ENCODE data around the gene ONECUT2. TPM values are rescaled to one million over a fixed set of nuclear protein-coding genes. Genes with fewer than 3 reads are reported as not detected.
"Not testable (repeated sequence)": the region's sequence is repeated elsewhere in the genome, so short reads cannot be mapped to it uniquely, and the experiment has no call there.

Gene ONECUT2
- total RNA-seq, 1 donor from 2014 or later, result under 0.01 TPM

DNA sequence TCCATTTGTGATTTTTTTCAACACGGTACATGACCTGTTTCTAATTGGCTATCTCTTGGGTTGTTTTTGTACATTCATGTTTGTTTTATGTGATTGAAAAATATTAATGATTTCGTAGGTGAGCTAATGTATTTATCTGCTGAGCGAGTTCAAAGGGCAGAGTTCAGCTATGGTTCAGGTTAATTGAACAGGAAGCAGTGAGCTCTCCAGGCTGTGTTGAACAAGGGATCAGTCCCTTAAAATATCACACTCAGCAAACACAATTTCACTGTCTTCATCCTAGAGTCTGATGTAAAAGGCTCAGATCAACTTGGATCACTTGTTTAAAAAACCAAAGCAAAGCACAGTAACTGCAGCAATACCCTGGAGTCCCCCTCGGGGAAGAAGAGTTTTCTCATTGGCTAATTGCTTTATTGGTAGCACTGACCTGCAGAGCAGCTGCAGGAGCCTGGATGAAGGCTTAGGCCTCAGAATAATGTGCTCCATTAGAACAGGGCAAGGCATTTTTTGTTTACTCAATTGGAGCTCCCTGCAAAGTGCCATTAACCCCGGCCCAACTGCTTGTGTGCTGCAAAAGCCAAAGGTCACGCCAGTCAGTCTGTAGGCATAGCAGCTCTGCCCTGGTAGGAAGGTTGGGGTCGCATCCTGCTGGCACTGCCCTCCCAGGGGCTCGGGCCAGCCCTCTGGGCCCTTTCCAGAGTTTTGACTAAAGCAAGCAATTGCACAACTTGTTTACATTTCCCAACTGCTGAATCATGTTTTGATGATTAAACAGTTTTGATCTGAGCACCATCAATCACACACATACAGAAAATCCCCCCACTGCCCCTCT is 10.5 kb downstream of the ONECUT2 start:
- no peak for DNase-seq (ENCODE audit: low read depth, low spot score)

DNA sequence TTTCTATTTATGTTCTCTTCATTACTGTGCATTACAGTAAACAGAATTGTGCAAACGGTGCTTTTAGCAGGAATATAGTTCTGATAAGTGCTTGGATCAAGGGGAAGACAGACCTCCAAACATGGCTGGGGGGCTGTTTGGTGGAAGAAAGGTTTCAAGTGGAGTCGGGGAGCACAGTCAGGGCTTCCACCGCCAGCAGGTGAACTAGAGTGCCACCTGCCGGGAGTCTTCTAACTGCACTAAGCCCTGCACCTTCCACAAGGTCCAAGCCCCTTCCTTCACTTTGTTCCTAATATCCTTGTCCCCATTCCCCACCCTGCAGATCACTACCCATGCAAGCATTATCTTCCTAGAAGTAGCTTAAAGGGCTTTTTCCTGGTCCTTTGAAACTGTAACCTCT is 11.1 kb downstream of the ONECUT2 start:
- no peak for DNase-seq (ENCODE audit: low read depth, low spot score)

DNA sequence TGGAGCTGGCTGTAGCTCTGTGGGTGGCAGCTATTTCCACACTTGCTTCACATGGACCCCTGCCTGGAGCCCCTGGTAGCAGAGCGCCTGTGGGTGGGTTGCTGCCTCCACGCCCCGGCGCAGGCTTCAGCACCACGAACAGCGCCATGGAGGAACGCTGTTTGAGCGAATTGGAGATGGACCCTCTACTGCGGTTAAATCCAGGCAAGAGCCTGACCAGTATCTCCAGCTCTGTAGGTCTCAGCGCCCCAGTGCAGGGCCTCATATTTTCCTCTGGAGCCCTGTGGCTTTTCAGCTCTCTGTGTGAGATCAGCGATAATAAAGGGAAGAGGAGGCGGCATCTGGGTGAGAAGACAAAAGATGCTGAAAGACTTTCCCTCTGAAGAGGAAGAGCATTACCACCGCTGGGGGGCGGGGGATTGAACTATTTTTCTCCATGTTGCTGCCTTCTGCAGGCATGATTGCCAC is 12.0 kb downstream of the ONECUT2 start:
- no peak for DNase-seq (ENCODE audit: low read depth, low spot score)

DNA sequence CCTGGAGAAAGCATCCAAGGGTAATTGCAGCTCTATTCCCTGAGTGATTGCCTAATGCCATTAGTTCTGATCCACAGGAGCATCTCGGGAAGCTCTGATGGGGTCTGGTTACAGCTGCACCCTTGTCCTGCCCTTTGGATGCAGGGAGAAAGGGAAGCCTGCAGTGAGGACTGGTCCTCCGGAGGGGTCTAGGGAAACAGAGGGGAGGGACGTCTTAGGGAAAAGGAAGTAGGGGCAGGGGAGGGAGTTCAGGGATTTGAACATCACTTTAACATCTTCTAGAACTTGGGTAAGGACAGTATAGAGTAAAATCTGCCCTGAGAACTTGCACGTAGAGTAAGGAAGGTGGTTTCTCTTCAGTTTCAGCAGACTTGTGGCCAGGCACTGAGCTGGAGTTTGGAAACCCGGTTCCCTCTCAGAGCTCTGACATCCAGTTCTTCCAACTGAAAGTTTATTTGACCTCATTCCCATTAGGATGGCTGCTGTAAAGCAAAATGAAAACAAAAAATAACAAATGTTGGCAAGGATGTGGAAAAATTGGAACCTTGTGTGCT is 20.5 kb downstream of the ONECUT2 start:
- no peak for DNase-seq (ENCODE audit: low read depth, low spot score)

DNA sequence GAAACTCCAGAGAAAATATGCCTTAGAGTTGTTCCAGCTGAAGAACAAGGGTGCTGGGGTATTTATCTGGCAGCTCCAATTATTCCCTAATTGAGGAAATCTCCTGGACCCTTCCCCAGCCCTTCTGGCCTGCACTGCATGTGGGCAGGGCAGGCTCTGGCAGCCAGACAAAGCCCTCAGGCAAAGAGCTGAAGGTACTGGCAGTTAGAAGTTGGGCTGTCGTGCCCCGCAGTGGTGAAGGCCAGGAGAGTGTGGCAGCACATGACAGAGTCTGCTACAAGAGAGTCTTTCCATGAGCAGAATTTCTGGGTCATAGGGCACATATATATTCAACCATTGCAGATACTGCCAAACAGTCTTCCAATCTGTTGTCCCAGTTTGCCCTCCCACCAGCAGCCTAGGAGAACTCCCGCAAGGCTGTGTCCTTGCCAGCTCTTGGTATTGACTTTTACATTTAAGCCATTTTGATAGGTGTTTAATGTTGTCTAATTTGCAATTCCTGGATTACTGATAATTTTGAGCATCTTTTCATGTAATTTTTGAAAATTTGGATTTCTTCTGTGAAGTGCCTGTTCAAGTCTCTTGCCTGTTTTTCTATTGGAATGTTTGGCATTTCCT is 26.6 kb downstream of the ONECUT2 start:
- no peak for DNase-seq (ENCODE audit: low read depth, low spot score)

DNA sequence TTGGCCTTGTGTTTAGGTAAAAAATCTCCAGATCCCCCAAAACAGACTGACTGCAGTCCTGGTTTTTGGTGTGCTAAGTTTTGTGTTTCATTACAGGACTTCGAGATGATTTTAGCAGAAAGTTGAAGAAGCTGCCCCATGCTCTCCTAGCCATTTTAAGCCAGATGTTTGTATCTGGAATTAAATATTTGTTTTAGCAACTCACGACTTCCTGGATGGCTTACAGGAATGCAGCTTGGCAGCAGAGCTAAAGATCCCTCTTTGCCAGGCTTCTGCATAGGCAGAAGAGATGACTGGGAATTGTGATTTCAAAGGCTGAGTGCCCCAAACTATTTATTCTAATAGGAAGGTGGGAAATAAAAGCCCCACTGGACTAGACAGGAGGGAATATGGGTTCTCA is 31.1 kb downstream of the ONECUT2 start:
- no peak for DNase-seq (ENCODE audit: low read depth, low spot score)

DNA sequence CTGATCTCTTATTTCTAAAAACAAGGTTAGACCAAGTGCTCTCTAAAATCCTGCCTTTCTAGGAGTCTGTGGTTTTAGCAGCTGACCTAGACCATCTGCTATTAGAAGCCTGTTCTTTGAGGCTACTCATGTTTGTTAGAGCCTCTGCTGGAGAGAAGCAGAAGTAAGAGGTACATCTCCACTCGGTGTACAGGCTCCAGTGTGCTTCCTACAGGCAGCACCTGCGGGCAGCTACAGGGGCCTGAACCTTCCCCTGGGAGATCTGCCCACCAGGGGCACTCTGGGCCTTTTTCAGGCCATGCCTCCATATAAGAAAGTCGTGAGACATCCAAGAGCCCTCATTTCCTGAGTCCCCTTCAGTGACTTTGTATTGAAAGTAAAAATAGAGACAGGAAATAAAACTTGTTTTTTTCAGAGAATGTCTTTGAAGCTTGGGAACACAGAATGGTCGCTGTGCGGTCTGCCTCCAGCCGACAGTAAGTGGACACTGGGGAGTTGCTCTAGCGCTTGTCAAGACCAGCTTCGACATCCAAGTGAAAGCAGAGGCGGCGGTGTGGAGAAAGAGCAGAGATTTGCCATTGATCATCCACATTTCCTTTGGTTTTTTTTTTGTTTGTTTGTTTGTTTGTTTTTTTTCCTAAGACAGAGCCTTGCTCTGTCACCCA is 31.7 kb downstream of the ONECUT2 start:
- no peak for DNase-seq (ENCODE audit: low read depth, low spot score)

DNA sequence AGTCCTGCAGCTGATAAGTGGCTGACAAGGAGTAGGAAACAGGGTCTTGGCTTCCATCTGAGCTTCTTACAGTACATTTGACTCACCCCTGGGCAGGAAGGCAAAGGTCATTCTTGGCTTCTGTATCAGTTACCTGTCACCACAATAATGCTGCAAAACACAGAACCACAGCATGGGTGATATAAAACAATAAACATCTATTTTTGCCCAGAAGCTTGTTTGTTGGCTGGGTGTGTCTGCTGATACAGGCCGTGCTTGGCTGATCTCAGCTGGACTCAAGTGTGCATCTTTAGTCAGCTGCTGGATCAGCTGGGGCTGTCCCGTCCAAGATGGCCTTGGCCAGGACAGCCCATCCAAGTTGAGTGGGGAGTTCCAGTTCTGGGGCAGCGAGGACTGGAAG is 34.7 kb downstream of the ONECUT2 start:
- no peak for DNase-seq (ENCODE audit: low read depth, low spot score)

DNA sequence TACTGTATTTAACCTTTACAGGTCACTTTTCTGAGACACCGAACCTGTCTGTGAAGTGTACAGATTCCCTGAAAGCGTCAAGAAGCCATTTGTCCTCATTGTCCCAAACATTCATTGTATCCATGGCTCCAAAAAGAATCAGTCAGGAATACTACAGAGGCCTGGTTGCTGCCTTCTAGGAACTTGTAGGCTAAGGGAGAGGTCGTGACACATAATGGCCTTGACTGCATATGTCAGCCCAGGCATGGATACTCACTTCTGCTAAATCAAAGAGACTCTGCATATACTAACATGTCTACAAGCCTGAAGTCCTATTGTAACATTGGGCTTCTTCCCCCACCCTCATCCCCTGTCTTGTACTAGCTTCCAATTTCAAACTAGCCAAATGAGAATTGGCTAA is 40.2 kb downstream of the ONECUT2 start:
- no peak for DNase-seq (ENCODE audit: low read depth, low spot score)

DNA sequence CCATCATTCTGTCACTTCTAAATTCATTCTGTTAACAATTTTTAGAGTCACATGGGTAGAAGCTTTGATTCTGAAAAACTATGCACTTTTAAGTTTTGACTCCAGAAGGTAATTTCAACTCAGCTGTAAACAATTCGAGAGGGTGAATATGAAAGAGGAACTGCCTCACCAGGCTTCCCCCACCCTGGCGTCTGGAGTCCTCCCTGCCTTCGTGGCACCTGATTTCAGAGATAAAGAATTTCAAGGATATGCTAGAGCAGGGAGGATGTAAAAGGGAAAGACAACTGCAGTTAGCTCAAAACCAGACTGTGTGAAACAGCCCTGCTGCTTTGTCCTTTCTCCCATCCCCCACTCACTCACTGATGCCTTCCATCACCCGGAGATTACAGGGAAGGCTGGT is 40.7 kb downstream of the ONECUT2 start:
- no peak for DNase-seq (ENCODE audit: low read depth, low spot score)

DNA sequence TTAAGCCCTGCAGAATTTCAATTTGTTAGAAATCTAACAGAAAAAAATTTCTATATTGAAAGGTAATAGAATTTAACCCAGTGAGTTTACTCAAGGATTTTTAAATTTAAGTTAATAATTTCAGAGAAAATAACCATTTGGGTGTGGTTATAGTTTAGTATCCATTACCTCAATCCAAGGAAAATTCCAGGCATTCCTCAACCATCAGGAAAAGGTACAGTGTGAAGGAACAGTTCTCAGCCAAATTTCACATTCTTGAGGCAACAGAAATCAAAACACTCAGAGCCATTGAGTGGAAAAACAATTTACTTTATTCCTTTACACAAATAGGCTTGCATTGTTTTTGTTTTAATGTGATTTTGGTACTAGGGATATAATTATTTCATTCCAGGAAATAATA is 45.6 kb downstream of the ONECUT2 start:
- no peak for DNase-seq (ENCODE audit: low read depth, low spot score)

DNA sequence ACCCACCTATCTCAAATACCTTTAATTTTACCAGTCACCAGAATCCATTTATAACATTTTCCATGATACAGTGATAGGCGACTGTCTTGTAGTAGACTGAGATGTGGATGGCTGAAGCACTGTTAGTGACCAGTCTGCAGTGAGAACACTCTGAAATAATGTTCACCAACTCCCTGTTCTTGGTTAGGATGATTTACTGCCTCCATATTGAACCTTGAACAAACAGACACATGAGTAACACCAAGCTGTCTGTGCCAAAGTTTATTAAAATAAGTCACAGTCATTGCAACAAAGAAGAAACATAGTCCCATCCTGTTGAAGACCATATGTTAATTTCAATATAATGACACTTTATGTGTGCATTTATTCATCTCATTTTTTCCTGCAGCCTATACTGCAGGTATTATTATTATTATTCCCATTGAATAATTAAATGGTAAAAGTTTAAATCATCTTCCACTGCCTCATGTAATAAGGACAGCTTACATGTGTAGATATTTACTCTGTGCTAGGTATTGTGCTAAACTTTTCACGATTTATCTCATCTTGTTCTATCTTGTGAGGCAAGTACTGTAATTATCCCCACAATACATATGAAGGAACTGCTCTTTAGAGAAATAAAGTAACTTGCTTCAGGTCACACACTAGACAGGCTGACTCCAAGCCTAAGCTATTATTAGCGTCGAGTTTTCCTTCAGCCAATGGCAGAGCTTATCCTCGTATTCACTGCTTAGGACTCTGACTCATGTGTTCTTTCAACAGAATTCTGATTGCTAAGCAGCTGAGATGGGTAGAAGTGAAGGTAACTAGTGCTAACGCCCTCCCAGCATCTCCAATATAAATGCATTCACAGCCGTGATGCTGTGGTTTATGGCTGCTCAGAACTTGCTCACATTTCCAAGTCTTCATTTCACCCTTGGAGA is 62.5 kb downstream of the ONECUT2 start:
- DNase-seq (ENCODE audit: low read depth, low spot score), result no peak

DNA sequence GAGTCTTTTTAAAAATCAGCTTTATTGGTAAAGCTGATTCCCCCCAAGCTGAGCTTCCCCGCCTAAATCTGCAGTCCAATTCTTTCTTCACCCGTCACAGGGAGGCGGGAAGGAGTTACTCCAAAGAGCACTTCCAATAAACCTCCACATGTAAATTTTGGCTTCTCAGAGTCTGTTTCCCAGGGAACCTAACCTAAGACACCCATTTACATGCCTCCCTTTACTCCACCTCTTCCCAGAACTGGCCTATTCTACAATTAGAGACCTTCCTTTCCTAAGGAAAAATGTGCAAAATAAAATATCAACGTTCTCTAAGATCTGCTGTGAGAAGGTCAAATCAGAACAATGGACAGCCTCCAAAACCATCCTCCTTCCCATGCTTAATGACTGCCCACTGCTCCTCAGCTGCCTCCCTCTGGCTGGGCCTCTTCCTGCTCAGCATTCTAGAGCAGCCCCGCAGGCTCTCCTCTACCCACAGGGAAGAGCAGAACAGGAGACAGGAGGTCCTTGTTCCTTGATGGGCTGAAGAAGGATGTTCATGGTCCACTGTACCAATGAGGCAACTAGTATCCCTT is 63.6 kb downstream of the ONECUT2 start:
- no peak for DNase-seq (ENCODE audit: low read depth, low spot score)

DNA sequence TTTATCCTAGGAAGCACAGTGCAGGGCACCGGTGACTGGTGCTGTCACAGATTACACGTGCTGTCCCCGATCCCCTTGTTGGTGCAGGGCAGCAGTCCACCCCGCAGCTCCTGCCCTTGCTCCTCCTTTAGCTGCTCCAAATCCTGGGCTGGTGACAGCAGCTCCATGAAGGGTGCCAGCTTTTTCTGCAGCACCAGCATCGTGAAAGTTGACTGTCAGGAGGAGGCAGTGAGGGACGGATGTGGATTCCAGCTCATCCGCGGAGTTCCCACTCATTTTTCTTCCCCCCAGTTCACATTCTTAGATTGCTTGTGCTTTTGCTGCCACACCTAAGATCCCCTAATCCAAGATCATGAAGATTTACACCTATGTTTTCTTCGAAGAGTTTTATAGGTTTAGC is 67.5 kb downstream of the ONECUT2 start:
- DNase-seq (ENCODE audit: low read depth, low spot score), result no peak

DNA sequence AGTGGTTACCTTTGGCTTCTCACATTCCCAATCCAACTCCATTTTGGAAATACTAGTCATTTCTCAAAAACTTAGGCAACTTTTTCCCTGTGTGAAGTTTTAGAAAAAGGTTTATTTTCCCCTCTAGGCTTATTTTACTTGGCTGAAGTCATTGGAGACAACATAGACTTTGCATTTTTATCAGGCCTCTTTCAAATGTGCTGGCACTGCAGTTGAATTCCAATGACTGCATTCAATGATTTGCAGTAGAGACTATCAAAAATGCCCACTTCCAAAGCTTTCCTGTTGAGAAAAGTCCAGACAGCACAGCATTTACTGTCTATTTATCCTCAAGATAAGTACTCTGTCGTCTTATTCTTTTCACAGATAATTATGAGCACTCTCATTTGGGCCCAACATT is 70.1 kb downstream of the ONECUT2 start:
- DNase-seq (ENCODE audit: low read depth, low spot score), result no peak

DNA sequence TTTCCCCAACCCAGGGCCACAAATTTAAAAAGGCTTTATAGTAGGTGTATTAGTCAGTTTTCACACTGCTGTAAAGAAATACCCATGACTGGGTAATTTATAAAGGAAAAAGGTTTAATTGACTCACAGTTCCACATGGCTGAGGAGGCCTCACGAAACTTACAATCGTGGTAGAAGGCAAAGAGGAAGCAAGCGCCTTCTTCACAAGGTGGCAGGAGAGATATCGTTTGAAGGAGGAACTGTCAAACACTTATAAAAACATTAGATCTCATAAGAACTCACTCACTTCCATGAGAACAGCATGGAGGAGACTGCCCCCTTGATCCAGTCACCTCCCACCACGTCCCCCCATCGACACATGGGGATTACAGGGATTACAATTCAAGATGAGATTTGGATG is 80.9 kb downstream of the ONECUT2 start:
- DNase-seq (ENCODE audit: low read depth, low spot score), result no peak

DNA sequence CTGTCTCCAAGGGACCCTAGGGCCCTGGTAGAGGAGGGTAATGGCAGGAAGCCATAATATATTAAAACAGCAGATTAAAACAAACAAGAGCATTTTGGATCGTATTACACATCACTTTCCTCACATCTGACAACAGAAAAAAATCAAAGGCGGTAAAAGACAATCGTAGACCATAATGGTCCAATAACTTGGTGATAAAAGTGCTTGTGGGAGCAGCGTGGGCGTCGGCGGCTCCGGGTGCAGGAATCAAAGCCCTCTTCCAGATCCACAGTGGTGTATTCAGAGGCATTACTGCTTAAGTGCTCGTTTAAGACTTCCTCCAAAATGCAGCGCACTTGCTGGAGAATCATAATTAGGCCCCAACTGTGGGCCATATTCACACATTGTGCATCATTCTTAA is 83.4 kb downstream of the ONECUT2 start:
- no peak for DNase-seq (ENCODE audit: low read depth, low spot score)

DNA sequence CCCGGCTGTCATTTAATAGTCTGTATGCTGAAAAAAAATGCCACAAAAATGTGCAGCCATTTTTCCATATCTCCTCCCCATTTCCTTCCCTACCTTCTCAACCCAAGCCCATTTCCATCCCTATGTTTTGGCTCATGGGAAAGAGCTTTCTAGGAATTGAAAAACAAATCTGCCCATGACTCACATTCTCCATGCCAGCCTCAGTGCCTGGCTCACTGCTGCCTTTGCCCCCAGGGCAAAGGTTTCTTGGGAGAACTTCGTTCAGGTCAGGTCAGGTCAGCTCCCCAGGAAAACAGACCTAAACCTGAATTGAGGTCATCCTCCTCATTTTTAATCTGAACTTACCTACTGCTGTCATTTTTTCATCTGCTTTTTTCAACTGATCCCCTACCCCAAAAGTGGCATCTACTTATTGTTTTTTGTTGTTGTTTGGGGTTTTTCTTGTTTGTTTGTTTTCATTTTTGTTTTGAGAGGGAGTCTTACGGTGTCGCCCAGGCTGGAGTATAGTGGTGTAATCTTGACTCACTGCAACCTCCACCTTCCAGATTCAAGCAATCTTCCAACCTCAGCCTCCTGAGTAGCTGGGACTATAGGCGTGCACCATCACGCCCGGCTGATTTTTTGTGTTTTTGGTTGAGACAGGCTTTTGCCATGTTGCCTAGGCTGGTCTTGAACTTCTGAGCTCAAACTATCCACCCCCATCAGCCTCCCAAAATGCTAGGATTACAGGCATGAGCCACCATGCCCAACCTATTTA is 84.7 kb downstream of the ONECUT2 start:
- no peak for DNase-seq (ENCODE audit: low read depth, low spot score)

DNA sequence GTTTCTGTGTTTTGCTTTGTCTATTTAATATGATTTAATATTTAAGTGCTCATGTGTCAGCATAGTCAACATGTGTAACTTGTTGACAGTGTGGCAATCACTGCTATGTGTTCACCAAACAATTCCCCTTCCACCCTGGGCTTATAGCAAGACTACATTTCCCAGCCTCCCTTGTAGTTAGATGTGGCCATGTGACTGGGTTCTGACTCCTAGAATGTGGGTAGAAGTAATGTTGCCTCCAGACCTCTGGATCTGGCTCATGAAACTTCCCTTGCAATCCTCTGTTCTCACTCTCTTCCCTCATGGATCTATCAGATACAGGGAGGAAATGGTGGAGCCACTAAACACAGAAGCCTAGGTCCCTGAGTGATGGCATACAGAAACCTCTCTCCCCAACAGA is 87.2 kb downstream of the ONECUT2 start:
- DNase-seq (ENCODE audit: low read depth, low spot score), result not testable (repeated sequence)

Measured in pulmonary artery endothelial cell (primary cell).